HG02571 (cell line): Measurements from ENCODE around the gene CCDC194.

ENCODE experiments used
- ATAC-seq: cut with Tn5 transposase; IDR thresholded peaks from one replicate; pipeline ENCODE4 v1.9.1; 2021; ENCODE audit warnings: mild to moderate bottlenecking, moderate library complexity; ENCODE audit not compliant: unreplicated experiment

CCDC194 gene

DNA sequence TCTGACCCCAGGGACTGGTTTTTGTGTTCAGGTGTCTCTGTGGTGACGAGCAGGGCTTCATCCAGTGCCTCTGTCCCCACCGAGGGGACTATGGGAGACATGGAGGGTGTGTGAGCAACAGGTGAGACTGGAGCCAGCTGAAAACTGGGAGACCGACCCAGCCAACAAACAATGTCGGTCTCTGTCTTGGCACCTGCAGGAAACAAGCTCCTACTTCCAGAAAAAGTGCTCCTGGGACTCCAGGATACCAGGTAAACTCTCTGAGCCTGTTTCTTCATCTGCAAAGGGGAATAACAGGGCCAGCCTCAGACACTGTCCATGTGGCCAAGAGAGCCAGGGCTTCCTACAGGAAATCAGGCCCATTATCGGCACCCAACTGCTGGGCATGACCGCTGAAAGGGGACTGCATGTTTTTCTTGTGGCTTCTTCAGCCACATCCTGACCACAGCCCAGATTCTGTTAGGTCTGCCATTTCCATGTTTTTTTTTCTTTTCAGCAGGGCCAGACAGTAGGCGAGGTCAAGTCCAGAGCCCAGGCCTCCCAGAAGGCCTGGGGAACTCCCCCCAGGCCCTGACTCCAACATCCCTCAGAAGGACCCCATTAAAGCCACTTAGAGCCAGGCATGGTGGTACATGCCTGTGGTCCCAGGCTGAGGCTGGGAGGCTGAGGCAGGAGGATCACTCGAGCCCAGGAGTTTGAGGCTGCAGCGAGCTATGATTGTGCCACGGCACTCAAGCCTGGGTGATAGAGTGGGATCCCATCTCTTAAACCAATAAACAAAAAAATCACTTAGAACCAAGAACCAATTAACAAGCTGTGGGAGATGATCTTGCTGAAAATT, 12.3 kb upstream of the CCDC194 start:
- no peak for ATAC-seq

DNA sequence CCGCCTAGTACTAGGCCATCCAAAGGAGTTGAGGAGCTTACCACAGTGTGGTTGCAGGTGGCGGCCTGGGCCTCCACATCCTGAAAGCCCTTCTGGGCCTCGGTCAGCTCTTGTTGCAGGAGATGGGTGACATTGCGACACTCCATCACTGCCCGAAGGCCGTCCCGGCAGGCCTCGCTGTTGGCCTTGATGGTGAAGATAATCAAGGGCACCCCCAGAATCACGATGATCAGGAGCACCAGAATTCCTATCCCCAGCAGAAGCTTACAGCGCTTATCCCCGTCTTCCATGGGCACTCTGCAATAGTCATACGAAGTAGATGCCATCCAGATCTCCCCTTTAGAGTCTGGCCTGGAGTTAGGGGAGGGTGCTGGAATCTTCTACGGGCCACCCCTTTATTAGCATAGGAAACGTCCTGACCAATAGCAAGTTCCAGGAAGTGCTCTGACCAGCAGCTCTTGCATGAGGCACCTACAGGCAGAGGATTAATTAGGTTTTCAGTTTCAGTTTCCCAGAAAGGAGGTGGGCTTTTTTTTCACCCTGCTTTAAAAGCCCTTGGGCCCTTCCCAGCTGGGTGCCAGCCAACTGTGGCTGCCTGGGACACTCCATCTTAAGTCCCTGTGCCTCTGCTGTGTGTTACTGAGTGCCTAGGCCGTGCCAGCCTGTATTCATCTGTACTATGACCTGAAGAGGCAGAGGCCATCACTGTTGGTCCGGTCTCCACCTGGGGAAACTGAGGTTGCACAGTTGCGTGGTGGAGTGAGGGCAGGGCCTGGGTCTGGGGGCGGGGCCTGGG, 11.5 kb upstream of the CCDC194 start, which contains the start of gene BST2:
Gene BST2 (minus strand): TSS at position 381 of the 796 bp plus-strand sequence. CDS start 55 bp downstream, at position 326.
- ATAC-seq: peak; percentile 76

DNA sequence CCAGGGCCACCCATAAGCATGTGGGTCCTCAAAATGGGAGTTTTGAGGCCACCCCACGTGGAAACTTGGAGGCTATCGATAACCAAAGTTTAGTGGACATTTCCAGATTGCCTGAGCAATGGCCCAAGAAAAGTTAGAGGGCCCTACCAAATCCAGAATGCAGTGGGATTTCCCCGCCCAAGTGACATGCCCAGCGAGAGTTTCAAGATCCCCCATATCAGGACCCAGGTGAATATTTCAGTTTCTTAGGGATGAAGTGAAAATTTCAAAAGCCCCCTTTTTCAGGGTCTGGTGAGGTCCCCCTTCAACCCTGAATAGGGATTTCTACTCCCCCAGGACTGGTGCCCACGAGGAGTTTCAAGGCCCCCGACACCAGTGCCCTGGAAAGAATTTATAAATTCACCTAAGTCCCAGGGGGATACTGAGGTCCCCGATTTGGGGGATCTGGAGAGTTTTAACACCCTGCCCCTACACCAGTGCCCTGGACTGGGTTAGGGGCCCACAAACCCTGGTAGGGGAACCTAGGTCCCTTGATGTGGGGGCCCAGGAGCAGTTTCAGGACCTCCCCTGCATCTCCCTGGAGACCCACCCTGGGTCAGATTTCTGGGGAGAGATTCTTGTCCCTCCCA, 10.7 kb upstream of the CCDC194 start:
- no peak for ATAC-seq

DNA sequence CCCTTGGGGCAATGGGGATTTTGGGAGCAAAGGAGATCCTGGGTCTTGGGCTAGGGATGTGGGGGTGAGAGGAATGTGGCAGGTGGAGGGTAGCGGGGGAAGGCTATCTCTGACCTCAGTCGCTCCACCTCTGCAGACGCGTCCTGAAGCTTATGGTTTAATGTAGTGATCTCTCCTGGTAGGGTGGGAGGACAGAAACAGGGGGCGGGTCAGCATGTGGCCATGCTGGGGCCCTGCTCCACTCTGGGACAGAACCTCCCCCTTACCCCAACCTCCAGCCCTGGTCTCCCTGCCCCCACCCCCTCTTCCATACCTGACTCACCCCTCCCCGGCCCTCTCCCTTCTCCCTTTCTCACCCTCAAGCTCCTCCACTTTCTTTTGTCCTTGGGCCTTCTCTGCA, 10.0 kb upstream of the CCDC194 start:
- ATAC-seq: no peak

DNA sequence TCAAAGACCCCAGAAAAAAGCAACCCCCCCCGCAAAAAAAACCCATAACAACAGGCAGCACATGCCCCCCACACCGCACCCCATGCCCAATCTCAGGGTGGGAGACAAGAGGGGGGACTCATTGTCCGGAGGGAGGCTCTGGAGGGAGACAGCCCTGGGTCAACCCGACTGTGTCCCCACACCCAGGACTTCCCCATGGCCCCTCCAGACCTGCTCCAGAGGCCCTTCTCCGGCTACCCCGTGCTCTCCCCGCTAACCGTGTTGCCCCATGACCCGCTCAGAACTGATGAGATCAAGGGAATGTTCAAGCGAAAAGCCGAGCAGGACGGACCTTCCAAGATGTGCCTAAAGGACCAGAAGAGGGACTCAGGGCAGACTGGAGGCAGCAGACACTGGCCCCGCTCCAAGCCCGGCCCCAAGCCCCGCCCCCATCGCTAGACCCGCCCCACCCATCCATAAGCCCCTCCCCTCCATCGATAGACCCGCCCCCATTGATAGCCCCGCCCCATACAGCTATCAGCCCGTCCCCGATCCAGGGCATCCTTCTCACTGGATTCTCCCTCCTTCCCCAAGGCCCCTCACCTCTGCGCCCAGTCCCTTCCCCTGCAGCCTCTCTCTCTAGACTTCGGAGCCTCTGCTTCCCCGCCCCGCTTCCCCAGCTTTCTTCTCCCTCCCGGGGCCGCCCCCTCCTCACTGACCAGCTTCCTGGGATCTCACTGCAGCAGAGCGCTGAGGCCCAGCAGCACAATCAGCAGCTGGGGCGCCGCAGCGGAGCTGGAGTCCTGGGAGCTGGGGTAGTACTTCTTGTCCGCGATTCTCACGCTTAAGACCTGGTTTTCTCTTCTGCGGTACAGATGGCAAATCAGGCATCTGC, 9.2 kb upstream of the CCDC194 start:
- ATAC-seq: no peak

DNA sequence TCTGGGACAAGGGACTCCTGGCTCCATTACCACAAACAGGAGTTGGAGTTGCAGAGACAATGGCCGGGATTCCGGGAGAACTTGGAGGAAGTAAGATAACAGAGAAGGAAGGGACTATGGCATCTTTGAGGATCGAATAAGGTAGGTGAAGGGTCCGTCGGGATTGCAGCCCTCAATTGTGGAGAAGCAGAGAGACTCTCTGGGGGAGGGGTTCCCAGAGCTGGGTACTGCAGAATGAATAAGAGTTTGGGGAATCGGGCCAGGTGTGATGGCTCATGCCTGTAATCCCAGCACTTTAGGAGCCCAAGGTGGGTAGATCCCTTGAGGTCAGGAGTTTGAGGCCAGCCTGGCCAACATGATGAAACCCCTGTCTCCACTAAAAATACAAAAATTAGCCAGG, 7.6 kb upstream of the CCDC194 start:
- ATAC-seq: no peak

DNA sequence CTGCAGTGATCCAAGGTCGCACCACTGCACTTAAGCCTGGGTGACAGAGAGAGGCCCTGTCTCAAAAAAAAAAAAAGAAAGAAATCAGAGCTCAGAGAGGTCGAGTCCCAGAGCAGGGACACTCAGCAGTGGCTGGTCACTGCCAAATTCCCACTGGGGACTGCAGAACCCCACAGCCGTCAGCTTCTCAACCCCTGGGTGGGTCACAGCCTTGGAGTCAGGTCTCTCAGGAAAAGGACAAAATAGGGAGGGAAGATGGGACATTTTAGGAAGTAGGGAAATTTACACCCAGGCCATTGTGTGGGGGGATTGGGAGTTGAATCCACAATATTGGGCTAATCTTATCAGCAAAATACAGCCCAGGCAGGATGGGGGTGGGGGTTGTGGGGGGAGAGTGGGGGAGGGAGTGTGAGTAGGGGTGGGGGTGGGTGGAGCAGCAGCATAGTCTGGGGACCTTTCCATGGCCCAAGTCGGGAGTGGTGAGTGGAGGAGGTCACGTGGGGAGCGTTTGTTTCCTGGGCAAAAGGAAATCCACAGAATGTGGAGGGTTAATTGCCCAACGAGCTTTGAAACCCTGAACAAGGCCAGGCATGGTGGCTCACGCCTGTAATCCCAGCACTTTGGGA, 5.0 kb upstream of the CCDC194 start:
- ATAC-seq: no peak

DNA sequence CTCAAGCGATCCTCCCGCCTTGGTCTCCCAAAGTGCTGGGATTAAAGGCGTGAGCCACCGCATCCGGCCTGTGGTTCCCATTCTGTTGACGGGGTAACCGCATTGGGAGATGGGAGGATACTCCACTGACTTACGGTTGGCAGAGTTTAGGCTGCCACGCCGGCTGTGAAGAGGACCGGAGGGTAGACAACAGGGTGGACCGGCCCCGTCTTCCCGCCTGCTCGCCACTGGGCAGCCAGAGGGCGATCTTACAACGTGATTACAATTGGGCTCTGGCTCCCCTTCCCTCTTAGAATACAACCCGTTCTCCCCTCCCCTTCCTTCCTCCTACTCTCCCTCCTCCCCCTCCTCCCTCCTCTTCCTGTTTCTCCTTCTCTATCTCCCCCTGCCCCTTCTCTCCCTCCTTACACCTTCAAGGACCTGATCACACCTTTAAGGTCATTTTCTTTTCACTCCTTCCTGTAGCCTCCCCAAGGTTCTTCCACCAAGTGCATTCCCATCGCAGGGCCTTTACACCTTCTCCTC, 957 bp upstream of the CCDC194 start:
- ATAC-seq: no peak

DNA sequence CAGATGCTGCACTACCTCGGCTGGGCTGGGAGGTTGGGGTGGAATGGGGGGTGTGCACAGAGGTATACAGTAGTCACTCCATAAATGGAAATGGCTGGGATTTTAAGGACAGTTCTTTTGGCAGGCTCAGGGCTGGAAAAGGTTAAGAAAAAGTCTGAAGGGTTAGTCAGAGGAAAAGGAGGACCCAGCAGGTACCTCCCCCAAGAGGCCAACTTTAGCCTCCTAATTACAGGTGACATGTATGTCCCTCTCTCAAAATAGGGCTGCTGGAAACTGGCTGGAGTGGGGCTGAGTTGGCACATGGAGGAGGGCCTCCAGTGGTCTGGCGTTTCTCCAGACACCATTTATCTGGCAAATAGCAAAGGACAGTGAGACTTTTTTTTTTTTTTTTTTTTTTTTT, 994 bp downstream of the CCDC194 start:
- ATAC-seq: no peak

DNA sequence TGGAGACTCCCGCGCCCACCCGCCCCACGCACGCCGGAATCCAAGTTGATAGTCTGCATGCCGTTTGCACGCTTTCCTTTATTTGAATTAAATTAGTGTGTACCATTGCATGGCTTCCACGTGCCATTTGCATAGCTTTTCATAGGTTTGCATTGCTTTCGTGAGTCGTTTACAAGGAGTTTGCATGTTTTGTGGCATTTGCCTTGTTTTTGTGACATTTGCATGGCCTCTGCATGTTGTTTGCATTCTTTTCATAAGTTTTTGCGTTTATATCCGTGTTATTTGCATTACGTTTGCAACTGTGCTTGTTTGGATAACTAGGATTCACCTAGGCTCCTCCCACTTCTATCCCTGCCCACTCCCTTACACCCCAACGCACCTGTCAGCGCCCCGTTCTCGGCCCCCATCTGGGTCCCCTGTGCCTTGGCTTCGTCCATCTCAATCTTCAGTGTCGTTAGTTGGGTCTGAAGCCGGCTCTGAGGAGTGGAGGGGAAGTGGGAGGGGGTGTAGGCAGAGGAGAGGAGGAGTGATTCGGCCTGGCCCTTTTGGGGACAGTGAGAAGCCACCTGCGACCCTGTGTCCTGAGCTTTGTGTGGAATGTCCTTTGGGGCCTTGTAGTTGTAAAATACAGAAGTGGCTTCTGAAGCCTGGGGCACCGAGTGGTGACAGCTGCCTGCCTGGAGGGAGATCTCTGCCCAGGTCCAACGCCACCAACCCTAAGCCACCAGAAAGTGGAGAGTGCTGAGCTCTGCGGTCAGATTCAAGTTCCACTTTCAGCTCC, 2.4 kb downstream of the CCDC194 start:
- ATAC-seq: no peak

DNA sequence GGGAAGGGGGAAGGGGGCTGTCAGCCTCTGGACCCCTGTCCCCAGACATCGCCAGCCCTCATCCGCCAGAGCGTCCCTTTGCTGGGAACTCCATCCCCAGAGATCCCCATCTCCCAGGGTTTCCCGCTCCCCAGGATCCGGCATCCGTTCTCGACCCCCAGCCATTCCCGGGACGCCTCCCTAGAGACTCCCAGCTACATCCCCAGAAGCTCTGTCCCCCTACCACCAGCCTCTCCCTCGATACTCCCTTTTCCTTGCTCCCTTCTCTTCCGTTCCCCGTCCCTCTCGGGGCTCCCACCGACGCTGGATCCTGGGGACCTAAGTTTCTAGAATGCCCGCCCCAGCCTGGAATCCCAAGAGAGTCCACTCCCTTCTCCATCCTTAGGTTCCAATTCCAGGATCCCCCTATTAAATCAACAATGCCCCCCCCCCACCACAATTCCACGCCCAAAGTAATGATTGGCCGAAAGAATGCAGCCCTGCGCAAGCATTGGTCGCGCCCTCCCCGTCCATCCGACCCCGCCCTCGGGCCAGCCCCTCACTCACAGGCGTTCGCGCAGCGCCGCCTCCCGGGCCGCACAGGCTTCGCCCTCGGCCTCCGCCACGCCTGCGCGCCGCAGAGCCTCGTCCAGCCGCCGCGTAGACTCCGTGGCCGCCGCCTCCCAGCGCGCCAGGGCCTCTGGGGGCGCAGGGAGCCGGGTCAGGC, 3.2 kb downstream of the CCDC194 start:
- ATAC-seq: peak; percentile 87

DNA sequence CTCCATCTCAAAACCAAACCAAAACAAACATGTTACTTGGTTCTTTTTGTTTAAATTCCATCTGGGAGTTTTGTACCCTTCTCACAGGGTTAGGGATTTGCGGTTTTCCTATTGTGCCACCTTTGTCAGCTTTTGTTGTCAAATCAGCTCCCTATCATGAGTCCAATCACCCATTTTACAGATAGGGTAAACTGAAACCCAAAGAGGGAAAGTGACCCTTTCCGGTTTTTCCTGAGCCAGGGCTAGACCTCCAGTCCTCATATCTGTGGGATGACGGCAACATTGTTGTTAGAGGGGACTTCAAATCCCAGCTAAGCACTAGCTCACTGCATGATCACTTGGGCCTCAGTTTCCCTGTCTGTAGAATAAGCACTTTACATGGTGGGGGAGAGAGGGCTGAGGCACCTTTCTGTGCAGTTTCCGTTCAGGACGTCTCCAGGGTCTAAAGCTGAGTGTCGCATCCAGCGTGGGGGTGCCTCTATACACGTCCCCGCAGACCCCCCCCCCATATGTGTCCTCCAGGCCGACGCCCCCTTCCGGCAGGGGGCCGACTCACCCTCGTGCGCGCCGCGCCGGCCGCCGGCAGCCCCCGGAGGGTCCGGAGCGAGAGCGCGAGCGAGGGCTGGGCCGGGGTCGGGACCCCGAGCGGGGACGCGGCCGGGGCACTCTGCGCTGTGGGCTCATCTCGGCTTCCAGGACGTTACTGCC, 3.9 kb downstream of the CCDC194 start:
- no peak for ATAC-seq

DNA sequence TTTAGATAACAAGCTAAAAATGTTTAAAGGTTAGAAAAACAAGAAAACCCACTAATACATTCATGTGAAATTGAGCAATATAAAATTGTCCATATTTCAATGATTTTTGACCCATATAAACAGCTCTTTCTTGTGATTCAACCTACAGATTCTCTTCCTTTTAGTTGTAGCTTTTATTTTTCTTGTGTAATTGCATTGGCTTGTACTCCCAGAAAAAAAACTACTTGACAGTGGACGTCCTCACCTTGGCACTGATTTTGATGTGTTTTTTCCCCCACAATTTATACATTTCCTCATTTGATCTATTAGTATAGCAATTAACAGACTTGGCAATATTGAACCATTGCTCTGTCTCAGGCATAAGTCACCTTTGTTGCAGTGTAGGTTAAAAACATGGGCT, 4.7 kb downstream of the CCDC194 start:
- ATAC-seq: no peak

DNA sequence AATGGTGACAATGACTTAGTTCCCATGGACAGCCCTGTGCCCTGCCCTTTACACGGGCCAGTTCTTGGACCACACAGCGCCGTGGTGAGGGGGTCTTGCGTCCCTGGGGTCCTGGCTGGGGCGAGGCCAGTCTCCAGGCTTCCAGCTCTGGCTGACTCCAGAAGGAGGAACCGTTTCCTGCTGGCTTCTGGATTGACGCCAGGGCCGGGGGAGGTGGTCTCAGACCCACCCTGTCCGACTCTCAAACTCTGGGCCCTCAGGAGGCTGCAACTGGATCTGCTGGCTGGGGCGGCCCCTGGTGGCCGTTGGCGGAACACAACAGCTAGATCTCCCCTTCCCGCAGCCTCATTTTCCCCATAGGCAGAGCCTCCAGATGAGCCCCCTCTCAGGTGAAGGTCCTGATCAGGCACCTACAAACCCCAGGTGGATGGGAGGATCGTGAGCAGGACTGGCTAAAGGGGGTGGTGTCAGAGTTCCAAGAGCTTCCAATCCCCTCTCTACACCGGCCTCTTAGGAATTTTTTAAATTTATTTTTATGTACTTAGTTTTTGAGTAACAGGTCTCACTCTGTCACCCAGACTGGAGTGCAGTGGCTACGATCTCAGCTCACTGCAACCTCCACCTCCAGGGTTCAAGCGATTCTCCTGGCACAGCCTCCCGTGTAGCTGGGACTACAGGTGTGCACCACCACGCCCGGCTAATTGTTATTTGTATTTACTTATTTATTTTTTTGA, 8.0 kb downstream of the CCDC194 start:
- no peak for ATAC-seq

DNA sequence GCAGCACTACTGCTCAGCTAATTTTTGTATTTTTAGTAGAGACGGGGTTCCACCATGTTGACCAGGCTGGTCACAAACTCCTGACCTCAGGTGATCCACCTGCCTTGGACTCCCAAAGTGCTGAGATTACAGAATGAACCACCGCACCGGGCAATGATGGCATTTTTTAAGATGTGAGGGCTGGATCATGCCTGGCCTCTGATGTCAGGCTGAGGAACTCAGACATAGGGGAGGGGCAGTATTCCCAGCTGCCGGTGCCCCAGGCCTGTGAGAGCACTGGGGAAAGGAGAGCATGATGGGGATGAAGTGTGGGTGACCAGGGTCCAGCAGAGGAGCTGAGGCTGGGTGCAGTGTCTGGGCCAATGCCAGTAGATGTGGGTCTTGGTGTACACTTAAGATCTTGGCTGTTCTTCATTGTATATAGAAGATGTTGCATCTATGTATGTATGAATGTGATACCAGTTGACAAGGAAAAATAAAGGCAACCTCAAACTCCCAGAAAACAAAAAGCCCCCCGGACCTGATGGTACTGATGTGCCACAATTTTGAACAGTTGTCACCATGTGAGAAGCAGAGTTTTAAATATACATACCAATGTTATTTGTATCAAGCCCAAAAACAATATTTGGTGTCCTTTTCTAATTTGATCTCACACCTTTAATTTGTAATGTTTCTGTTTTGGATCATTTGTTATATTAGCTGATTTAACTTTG, 13.4 kb downstream of the CCDC194 start:
- ATAC-seq: no peak

DNA sequence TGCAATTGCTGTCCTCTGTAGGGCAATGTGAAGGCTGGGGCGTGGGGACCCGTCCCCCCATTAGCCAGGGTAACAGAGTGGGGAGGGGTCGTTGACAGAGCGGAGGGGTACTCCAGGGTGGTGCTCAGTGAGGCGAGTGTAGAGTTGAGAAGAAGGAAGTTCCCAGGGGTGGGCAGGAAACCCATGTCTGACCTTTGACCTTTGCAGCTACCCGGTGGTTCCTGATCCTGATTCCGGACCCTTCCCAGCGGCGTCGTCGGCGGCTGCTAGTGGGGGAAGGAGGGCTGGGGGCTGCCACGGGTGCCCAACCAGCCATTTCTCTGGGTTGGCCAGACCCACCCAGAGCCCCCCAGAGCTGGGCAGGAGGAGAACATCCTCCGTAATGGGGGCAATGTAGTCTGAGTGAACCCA, 14.8 kb downstream of the CCDC194 start:
- no peak for ATAC-seq

DNA sequence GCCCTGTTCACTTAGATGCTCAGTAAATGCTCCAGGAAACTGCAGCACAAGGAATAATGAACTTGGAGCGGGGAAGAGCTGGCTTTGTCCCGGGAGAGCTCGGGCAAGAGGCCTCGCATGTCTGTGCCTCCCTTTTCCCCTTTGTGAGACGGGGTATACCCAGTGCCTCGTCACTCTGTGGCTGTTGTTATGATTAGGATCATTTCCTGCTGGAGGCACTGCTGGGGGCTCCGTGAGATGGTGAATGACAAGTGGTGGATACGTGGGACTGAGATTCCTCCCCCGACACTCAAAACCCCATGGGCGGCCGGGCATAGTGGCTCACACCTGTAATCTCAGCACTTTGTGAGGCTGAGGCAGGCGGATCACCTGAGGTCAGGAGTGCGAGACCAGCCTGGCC, 15.7 kb downstream of the CCDC194 start:
- no peak for ATAC-seq
